ENCODE measurements around the gene NELL2.

Gene NELL2

DNA sequence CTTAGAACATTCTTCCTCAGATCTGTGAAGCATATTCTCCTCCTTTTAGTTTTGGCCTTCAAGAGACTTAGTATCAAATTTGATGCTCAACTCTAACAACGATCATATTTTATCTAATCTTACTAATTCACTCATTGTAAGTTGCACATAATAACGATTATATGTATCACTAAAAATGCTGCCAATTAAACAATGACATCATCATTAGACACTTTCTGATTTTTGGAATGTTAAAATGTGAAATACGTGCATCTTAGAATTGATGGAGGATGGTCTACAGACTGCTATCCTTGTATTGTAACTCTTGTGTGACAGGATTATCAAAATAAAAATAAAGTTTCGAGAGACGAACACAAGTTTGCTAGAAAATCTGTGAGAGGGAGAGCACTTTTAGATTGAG is 311.0 kb downstream of the NELL2 start:
- no peak overlapping the region for H3K4me3 ChIP-seq (replicated peaks; ENCODE audit: insufficient read depth, low read length)
- no peak for TF ChIP-seq SPI1 (IDR thresholded peaks at IDR 0.05; ENCODE audit: borderline replicate concordance, low read depth)
- DNase-seq (ENCODE audit: low read depth in 1 of 2, low spot score in 1 of 2), result no peak
- H3K27me3 ChIP-seq (ENCODE audit: insufficient read depth, poor library complexity, severe bottlenecking), result no peaks in the 10 kb centered on the region
- no peak overlapping the region for H3K27ac ChIP-seq (replicated peaks)

DNA sequence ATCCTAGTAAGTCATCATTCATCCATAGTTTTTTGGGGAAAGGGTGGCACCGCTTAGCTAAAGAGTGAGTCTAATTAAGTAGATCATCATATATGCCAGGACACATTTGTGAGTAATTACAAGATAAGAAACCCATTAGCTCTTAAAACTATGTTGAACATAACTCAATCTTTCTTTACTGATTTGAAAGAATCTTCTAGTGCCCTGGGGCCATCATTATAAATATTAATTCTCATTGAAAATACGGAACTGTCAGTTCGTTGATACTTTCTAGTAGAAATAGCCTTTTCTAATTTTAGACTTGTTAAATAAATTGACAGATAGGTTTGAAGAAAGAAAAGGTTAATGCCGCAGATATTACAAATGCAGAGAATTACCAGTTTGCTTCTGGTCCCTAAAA is 312.6 kb downstream of the NELL2 start:
- TF ChIP-seq POLR2AphosphoS5 (IDR thresholded peaks at IDR 0.05; ENCODE audit: low read depth) (no peak), SPI1 (IDR thresholded peaks at IDR 0.05; ENCODE audit: borderline replicate concordance, low read depth) (no peak), GABPA (IDR thresholded peaks at IDR 0.05; ENCODE audit: low read depth) (no peak)
- TF ChIP-seq, protein P1, sequence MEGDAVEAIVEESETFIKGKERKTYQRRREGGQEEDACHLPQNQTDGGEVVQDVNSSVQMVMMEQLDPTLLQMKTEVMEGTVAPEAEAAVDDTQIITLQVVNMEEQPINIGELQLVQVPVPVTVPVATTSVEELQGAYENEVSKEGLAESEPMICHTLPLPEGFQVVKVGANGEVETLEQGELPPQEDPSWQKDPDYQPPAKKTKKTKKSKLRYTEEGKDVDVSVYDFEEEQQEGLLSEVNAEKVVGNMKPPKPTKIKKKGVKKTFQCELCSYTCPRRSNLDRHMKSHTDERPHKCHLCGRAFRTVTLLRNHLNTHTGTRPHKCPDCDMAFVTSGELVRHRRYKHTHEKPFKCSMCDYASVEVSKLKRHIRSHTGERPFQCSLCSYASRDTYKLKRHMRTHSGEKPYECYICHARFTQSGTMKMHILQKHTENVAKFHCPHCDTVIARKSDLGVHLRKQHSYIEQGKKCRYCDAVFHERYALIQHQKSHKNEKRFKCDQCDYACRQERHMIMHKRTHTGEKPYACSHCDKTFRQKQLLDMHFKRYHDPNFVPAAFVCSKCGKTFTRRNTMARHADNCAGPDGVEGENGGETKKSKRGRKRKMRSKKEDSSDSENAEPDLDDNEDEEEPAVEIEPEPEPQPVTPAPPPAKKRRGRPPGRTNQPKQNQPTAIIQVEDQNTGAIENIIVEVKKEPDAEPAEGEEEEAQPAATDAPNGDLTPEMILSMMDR (IDR thresholded peaks at IDR 0.05; ENCODE audit: insufficient read depth, low read length), result no peak
- TF ChIP-seq, protein P2, sequence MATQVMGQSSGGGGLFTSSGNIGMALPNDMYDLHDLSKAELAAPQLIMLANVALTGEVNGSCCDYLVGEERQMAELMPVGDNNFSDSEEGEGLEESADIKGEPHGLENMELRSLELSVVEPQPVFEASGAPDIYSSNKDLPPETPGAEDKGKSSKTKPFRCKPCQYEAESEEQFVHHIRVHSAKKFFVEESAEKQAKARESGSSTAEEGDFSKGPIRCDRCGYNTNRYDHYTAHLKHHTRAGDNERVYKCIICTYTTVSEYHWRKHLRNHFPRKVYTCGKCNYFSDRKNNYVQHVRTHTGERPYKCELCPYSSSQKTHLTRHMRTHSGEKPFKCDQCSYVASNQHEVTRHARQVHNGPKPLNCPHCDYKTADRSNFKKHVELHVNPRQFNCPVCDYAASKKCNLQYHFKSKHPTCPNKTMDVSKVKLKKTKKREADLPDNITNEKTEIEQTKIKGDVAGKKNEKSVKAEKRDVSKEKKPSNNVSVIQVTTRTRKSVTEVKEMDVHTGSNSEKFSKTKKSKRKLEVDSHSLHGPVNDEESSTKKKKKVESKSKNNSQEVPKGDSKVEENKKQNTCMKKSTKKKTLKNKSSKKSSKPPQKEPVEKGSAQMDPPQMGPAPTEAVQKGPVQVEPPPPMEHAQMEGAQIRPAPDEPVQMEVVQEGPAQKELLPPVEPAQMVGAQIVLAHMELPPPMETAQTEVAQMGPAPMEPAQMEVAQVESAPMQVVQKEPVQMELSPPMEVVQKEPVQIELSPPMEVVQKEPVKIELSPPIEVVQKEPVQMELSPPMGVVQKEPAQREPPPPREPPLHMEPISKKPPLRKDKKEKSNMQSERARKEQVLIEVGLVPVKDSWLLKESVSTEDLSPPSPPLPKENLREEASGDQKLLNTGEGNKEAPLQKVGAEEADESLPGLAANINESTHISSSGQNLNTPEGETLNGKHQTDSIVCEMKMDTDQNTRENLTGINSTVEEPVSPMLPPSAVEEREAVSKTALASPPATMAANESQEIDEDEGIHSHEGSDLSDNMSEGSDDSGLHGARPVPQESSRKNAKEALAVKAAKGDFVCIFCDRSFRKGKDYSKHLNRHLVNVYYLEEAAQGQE (IDR thresholded peaks at IDR 0.05; ENCODE audit: insufficient replicate concordance, low read depth), result no peak
- Histone ChIP-seq H3K4me3 (replicated peaks; ENCODE audit: insufficient read depth, low read length) (no peak overlapping the region), H3K27me3 (ENCODE audit: insufficient read depth, poor library complexity, severe bottlenecking) (no peaks in the 10 kb centered on the region), H3K27ac (replicated peaks) (no peak overlapping the region)
- DNase-seq (ENCODE audit: low read depth in 1 of 2, low spot score in 1 of 2), result no peak

DNA sequence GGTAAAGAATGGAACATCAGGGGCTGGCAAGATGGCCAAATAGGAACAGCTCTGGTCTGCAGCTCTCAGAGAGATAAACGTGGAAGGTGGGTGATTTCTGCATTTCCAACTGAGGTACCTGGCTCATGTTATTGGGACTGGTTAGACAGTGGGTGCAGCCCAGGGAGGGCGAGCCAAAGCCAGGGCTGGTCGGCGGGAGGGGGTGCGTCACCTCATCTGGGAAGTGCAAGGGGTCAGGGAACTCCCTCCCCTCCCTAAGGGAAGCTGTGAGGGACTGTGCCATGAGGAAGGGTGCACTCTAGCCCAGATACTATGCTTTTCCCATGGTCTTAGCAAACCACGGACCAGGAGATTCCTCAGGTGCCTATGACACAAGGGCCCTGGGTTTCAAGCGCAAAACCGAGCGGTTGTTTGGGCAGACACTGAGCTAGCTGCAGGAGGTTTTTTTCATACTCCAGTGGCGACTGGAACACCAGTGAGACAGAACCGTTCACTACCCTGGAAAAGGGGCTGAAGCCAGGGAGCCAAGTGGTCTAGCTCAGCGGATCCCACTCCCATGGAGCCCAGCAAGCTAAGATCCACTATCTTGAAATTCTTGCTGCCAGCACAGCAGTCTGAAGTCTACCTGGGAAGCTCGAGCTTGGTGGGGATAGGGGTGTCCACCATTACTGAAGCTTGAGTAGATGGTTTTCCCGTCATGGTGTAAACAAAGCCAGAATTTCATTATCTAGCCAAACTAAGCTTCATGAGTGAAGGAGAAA is 317.6 kb downstream of the NELL2 start:
- Histone ChIP-seq H3K27ac (replicated peaks) (no peak overlapping the region), H3K27me3 (ENCODE audit: insufficient read depth, poor library complexity, severe bottlenecking) (no peaks in the 10 kb centered on the region), H3K4me3 (replicated peaks; ENCODE audit: insufficient read depth, low read length) (no peak overlapping the region)
- DNase-seq (ENCODE audit: low read depth in 1 of 2, low spot score in 1 of 2), result no peak
- TF ChIP-seq SPI1 (IDR thresholded peaks at IDR 0.05; ENCODE audit: borderline replicate concordance, low read depth) (no peak), POLR2AphosphoS5 (IDR thresholded peaks at IDR 0.05; ENCODE audit: low read depth) (no peak)
- TF ChIP-seq, protein P2 (IDR thresholded peaks at IDR 0.05; ENCODE audit: insufficient replicate concordance, low read depth), result no peak
- TF ChIP-seq, protein P1 (IDR thresholded peaks at IDR 0.05; ENCODE audit: insufficient read depth, low read length), result no peak

DNA sequence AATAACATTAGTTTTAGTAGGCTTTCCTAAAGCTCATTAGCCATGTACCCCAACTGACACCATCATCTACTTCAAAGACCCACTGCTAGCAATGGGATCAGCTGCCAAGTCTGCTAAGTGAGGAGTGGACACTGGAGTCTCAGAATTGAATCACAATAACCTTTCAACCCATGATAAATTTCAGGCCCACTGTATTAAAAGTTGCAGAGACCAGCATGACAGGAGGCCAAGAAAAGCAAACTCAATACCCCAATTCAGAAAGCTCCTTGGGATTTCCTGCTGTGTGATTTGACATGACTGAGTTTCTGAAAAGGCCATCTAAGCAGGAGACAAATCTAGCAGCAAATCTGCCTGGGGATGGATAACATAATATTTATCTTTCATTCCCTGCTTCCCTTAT is 320.7 kb downstream of the NELL2 start:
- DNase-seq (ENCODE audit: low read depth in 1 of 2, low spot score in 1 of 2), result no peak
- no peak overlapping the region for H3K27ac ChIP-seq (replicated peaks)
- no peaks in the 10 kb centered on the region for H3K27me3 ChIP-seq (ENCODE audit: insufficient read depth, poor library complexity, severe bottlenecking)
- no peak overlapping the region for H3K4me3 ChIP-seq (replicated peaks; ENCODE audit: insufficient read depth, low read length)
- TF ChIP-seq GABPA (IDR thresholded peaks at IDR 0.05; ENCODE audit: low read depth) (no peak), POLR2AphosphoS5 (IDR thresholded peaks at IDR 0.05; ENCODE audit: low read depth) (no peak), SPI1 (IDR thresholded peaks at IDR 0.05; ENCODE audit: borderline replicate concordance, low read depth) (no peak)
- TF ChIP-seq, protein P2 (IDR thresholded peaks at IDR 0.05; ENCODE audit: insufficient replicate concordance, low read depth), result no peak
- TF ChIP-seq, protein P1 (IDR thresholded peaks at IDR 0.05; ENCODE audit: insufficient read depth, low read length), result no peak
